Astrocyte (in vitro differentiated cells and primary cell): ENCODE measurements around the gene SELENOS. TPM values are rescaled to one million over a fixed set of nuclear protein-coding genes. Genes with fewer than 3 reads are reported as not detected.

Experiments
- DNase-seq: peaks from one replicate; pipeline ENCODE4 v3.0.0-alpha.2; 2010; ENCODE audit warnings: low read depth
- FAIRE-seq: peaks from 2 replicates; lab custom pipeline; 2011; peaks lifted over from hg19 to GRCh38; lab: Jason Lieb, UNC
- H2AFZ ChIP-seq: 2 replicates; pipeline ENCODE4 v1.6.0; 2012; ENCODE audit warnings: low read depth, low read length, inconsistent platforms
- H3K27ac ChIP-seq: 2 replicates; pipeline ENCODE4 v1.5.1; 2011; ENCODE audit warnings: low read depth, low read length, inconsistent platforms
- H3K27me3 ChIP-seq: 2 replicates; pipeline ENCODE4 v1.6.0; 2011; ENCODE audit warnings: low read length, inconsistent platforms; ENCODE audit not compliant: insufficient read depth
- H3K36me3 ChIP-seq: 2 replicates; pipeline ENCODE4 v1.5.1; 2011; ENCODE audit warnings: low read length, inconsistent platforms; ENCODE audit not compliant: insufficient read depth
- H3K4me1 ChIP-seq: 2 replicates; pipeline ENCODE4 v1.5.1; 2011; ENCODE audit warnings: low read length, inconsistent platforms; ENCODE audit not compliant: insufficient read depth
- H3K4me2 ChIP-seq: 2 replicates; pipeline ENCODE4 v1.6.0; 2012; ENCODE audit warnings: low read length, inconsistent platforms
- H3K4me3 ChIP-seq: 2 replicates; pipeline ENCODE4 v1.5.1; 2011; ENCODE audit warnings: low read depth, mild to moderate bottlenecking, low read length, inconsistent platforms; ENCODE audit not compliant: insufficient read depth
- H3K79me2 ChIP-seq: 2 replicates; pipeline ENCODE4 v1.6.0; 2012; ENCODE audit warnings: mild to moderate bottlenecking, low read length, inconsistent platforms; ENCODE audit not compliant: insufficient read depth
- H3K9ac ChIP-seq: 2 replicates; pipeline ENCODE4 v1.6.0; 2012; ENCODE audit warnings: mild to moderate bottlenecking, low read length, inconsistent platforms
- H3K9me3 ChIP-seq: 2 replicates; pipeline ENCODE4 v1.5.1; 2012; ENCODE audit warnings: low read depth, mild to moderate bottlenecking, low read length, inconsistent platforms; ENCODE audit not compliant: insufficient read depth
- H4K20me1 ChIP-seq: 2 replicates; pipeline ENCODE4 v1.6.0; 2012; ENCODE audit warnings: low read length, inconsistent platforms; ENCODE audit not compliant: insufficient read depth
- H3K27ac Mint-ChIP-seq: one replicate; pipeline ENCODE4 v1.8.0; 2021; ENCODE audit warnings: mild to moderate bottlenecking, mixed read lengths; ENCODE audit not compliant: unreplicated experiment
- H3K27me3 Mint-ChIP-seq: one replicate; pipeline ENCODE4 v1.8.0; 2021; ENCODE audit warnings: low read depth, mixed read lengths; ENCODE audit not compliant: unreplicated experiment
- H3K36me3 Mint-ChIP-seq: one replicate; pipeline ENCODE4 v1.8.0; 2021; ENCODE audit warnings: low read depth, mixed read lengths; ENCODE audit not compliant: unreplicated experiment
- H3K4me1 Mint-ChIP-seq: one replicate; pipeline ENCODE4 v1.8.0; 2021; ENCODE audit warnings: low read depth, mixed read lengths; ENCODE audit not compliant: unreplicated experiment
- H3K4me3 Mint-ChIP-seq: one replicate; pipeline ENCODE4 v1.8.0; 2021; ENCODE audit warnings: mild to moderate bottlenecking, moderate library complexity, mixed read lengths; ENCODE audit not compliant: unreplicated experiment
- H3K9me3 Mint-ChIP-seq: one replicate; pipeline ENCODE4 v1.8.0; 2021; ENCODE audit warnings: mild to moderate bottlenecking, mixed read lengths; ENCODE audit not compliant: unreplicated experiment
- EZH2 ChIP-seq: IDR thresholded peaks from 2 replicates; pipeline ENCODE4 v1.6.1; 2012; ENCODE audit warnings: mild to moderate bottlenecking, low read length, inconsistent platforms; ENCODE audit not compliant: insufficient read depth
- total RNA-seq: library from RNA; stranded (reverse); gene quantifications from 2 replicates; pipeline ENCODE4 v1.2.1, GENCODE V29; 2021
- TF ChIP-seq, protein P1 (sequence below): IDR thresholded peaks from 2 replicates; pipeline ENCODE4 v1.5.1; 2011; ENCODE audit warnings: low read depth, mild to moderate bottlenecking, inconsistent platforms, low read length, moderate library complexity; ENCODE audit not compliant: insufficient read depth

SELENOS gene
- total RNA-seq, 1 donor from 2014 or later = 71.2 TPM

DNA sequence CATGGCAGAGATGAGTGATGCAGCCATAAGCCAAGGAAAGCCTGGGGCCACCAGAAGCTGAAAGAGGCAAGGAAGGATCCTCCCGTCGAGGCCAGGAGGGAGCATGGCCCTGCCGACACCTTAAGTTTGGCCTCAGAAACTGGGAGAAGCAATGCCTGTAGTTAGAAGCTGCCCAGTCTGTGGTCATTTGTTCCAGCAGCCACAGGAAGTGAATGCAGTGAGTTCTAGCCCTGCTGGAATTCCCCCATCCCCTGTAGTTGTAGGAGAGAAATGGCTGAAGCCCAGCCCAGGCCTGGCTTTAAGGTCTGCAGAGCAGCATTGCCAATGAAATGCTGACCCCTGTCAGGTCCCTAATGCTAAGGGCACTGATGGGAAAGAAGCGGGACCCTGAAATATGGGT, 13.3 kb downstream of the SELENOS start:
- Histone ChIP-seq H3K4me1 (peaks cover 29% of the 10 kb centered on the region), H3K27me3 (no peaks in the 10 kb centered on the region), H3K9me3 (no peaks in the 10 kb centered on the region), H2AFZ (no peak overlapping the region), H3K79me2 (no peaks in the 10 kb centered on the region), H3K36me3 (no peaks in the 10 kb centered on the region), H3K27ac (no peak overlapping the region), H3K4me3 (no peak overlapping the region), H3K9ac (no peak overlapping the region), H3K4me2 (no peak overlapping the region), H4K20me1 (no peaks in the 10 kb centered on the region)
- Mint-ChIP-seq H3K4me1 (peaks cover 5% of the 10 kb centered on the region), H3K4me3 (no peak overlapping the region), H3K9me3 (peaks cover 3% of the 10 kb centered on the region), H3K36me3 (peaks cover 11% of the 10 kb centered on the region), H3K27ac (no peak overlapping the region), H3K27me3 (peaks cover 11% of the 10 kb centered on the region)
- DNase-seq (peak; percentile 37), FAIRE-seq (no peak)
- no peak for TF ChIP-seq EZH2
- TF ChIP-seq, protein P1, sequence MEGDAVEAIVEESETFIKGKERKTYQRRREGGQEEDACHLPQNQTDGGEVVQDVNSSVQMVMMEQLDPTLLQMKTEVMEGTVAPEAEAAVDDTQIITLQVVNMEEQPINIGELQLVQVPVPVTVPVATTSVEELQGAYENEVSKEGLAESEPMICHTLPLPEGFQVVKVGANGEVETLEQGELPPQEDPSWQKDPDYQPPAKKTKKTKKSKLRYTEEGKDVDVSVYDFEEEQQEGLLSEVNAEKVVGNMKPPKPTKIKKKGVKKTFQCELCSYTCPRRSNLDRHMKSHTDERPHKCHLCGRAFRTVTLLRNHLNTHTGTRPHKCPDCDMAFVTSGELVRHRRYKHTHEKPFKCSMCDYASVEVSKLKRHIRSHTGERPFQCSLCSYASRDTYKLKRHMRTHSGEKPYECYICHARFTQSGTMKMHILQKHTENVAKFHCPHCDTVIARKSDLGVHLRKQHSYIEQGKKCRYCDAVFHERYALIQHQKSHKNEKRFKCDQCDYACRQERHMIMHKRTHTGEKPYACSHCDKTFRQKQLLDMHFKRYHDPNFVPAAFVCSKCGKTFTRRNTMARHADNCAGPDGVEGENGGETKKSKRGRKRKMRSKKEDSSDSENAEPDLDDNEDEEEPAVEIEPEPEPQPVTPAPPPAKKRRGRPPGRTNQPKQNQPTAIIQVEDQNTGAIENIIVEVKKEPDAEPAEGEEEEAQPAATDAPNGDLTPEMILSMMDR = no peak

GRCh38 chr15:101262551-101262950, 14.7 kb downstream of the SELENOS start:
- no peaks in the 10 kb centered on the region for H4K20me1 ChIP-seq
- no peak overlapping the region for H3K9ac ChIP-seq
- Mint-ChIP-seq H3K9me3 (peaks cover 3% of the 10 kb centered on the region), H3K27ac (no peak overlapping the region), H3K27me3 (peaks cover 16% of the 10 kb centered on the region), H3K4me1 (peaks cover 5% of the 10 kb centered on the region), H3K36me3 (peaks cover 11% of the 10 kb centered on the region), H3K4me3 (no peak overlapping the region)
- H3K27ac ChIP-seq = no peak overlapping the region
- H3K4me1 ChIP-seq = peaks cover 21% of the 10 kb centered on the region
- no peaks in the 10 kb centered on the region for H3K9me3 ChIP-seq
- DNase-seq (no peak), FAIRE-seq (no peak)
- no peak overlapping the region for H3K4me2 ChIP-seq
- no peak overlapping the region for H2AFZ ChIP-seq
- no peaks in the 10 kb centered on the region for H3K79me2 ChIP-seq
- no peaks in the 10 kb centered on the region for H3K36me3 ChIP-seq
- TF ChIP-seq EZH2 = no peak
- TF ChIP-seq, protein P1 = no peak
- H3K27me3 ChIP-seq = no peaks in the 10 kb centered on the region
- no peak overlapping the region for H3K4me3 ChIP-seq

DNA sequence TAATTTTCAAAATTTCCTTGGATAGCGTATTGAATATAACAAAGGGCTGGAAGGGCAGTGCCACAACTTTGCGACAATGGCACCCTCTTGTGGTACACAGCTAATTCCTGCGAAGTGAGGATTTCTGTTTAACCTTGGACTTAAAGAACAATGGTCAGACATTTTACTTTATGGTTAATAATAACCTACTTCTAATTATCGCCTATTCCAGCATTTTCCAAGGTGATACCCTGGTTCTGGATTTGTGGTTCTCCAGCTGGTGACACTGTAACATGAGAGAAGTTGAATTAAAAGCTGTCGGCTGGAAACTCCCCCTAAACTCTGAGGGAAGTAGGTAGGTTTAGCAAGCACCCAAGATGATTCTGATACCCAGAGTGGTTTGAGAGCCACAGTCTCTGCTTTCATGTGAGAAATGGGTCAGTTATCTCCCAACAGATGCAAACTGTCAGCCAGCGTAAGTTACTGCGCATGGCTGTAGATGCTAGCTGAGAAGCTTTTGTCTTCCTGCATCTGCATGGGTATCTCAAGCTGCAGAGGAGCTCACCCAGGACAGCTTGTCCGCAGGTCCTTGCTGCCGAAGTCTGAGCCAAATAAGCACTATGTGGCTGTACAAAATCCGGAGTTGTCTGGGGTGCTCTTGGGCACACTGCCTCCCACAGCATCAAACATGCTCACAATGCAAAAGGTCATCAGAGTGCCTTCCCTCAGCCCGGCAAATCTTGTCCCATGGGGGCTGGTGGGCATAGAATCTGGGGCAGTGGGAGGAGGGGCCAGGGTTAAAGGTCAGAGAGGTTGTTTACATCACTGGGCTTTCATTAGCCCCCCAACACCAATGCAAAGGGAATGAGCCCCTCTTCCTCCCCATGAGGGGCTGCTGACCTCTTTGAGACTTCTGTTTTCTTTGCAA, 18.8 kb downstream of the SELENOS start:
- peak overlapping the region; percentile 39 for H2AFZ ChIP-seq
- H3K4me1 Mint-ChIP-seq = peaks cover 10% of the 10 kb centered on the region
- DNase-seq = peak; percentile 46
- no peaks in the 10 kb centered on the region for H3K36me3 ChIP-seq
- H3K27me3 ChIP-seq = no peaks in the 10 kb centered on the region
- H3K4me3 ChIP-seq = no peak overlapping the region
- peaks cover 8% of the 10 kb centered on the region for H3K4me1 ChIP-seq
- no peak overlapping the region for H3K4me2 ChIP-seq
- TF ChIP-seq, protein P1 = peak; percentile 98
- no peak for TF ChIP-seq EZH2
- H4K20me1 ChIP-seq = no peaks in the 10 kb centered on the region
- H3K27ac ChIP-seq = no peak overlapping the region
- H3K9me3 Mint-ChIP-seq = peaks cover 3% of the 10 kb centered on the region
- no peak overlapping the region for H3K27ac Mint-ChIP-seq
- no peaks in the 10 kb centered on the region for H3K9me3 ChIP-seq
- peak; percentile 34 for FAIRE-seq
- H3K36me3 Mint-ChIP-seq = peaks cover 2% of the 10 kb centered on the region
- H3K27me3 Mint-ChIP-seq = peaks cover 19% of the 10 kb centered on the region
- H3K9ac ChIP-seq = no peak overlapping the region
- no peaks in the 10 kb centered on the region for H3K79me2 ChIP-seq
- no peak overlapping the region for H3K4me3 Mint-ChIP-seq
